ENCODE data around the gene TMEM238. TPM values are rescaled to one million over a fixed set of nuclear protein-coding genes. Genes with fewer than 3 reads are reported as not detected.

Gene TMEM238
- total RNA-seq, 4 donors from 2014 or later: 6.3 to 37.1 (median 29.3) TPM

DNA sequence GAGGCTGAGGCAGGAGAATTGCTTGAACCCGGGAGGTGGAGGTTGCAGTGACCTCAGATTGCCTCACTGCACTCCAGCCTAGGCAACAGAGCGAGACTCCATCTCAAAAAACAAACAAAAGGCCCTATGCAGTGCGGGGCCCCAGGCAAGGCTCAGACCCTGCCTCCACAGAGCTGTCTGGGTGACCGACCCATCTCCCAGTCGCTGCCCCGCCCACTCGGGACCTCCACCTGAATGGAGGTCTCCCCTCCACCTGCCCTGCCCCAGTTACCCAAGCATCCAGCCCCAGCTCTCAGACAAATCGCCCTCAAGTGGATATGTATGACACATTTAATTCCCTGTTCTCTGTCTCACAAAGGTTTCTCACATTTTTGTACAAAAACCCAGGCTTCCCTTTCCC lies 18.8 kb downstream of the TMEM238 start:
- Histone ChIP-seq H3K9me3 (no peaks in the 10 kb centered on the region), H3K27me3 (peaks cover 35% of the 10 kb centered on the region), H3K4me3 (no peak overlapping the region), H3K36me3 (no peaks in the 10 kb centered on the region), H3K4me1 (peaks cover 17% of the 10 kb centered on the region), H3K27ac (no peak overlapping the region)
- no peak for TF ChIP-seq POLR2AphosphoS5 (IDR thresholded peaks at IDR 0.05)
- TF ChIP-seq, protein P1, sequence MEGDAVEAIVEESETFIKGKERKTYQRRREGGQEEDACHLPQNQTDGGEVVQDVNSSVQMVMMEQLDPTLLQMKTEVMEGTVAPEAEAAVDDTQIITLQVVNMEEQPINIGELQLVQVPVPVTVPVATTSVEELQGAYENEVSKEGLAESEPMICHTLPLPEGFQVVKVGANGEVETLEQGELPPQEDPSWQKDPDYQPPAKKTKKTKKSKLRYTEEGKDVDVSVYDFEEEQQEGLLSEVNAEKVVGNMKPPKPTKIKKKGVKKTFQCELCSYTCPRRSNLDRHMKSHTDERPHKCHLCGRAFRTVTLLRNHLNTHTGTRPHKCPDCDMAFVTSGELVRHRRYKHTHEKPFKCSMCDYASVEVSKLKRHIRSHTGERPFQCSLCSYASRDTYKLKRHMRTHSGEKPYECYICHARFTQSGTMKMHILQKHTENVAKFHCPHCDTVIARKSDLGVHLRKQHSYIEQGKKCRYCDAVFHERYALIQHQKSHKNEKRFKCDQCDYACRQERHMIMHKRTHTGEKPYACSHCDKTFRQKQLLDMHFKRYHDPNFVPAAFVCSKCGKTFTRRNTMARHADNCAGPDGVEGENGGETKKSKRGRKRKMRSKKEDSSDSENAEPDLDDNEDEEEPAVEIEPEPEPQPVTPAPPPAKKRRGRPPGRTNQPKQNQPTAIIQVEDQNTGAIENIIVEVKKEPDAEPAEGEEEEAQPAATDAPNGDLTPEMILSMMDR (IDR thresholded peaks at IDR 0.05): no peak
- WGBS: 87% methylated on average over 8 of the region's 8 CpGs
- DNase-seq (ENCODE audit: low spot score in 2 of 2): no peak

DNA sequence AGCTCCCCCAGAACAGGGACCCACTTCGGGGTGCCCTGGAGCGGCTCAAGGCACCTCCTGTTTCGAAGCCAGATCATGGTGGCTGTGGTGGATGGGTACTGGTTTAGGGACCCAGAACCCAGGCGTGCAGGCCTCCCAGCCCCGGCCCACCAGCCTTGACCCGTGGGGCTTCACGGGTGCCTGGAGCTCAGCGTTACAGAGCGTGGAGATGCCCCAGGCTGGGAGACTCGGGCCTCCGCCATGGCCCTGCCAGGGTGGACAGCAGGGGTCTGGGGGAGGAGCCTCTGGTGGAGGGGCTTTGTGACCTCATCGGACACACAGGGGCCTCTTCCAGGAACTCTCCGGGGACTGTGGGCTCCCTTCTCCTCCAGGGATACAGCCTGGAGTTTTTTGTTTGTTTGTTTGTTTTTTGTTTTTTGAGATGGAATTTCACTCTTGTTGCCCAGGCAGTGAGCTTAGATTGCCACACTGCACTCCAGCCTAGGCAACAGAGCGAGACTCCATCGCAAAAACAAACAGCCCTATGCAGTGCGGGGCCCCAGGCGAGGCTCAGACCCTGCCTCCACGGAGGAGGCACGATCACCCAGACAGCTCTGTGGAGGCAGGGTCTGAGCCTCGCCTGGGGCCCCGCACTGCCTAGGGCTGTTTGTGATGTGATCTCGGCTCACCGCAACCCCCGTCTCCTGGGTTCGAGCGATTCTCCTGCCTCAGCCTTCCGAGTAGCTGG lies 20.9 kb downstream of the TMEM238 start, which contains the start of gene GARIN5B:
Gene GARIN5B, minus strand, starts transcription at position 271 of the 727 bp plus-strand sequence. Its CDS starts 194 bp downstream, at position 77.
- Histone ChIP-seq H3K27me3 (peaks cover 14% of the 10 kb centered on the region), H3K36me3 (no peaks in the 10 kb centered on the region), H3K27ac (no peak within 1 kb of the TSS), H3K4me1 (no peaks in the 10 kb centered on the region), H3K4me3 (no peak within 1 kb of the TSS), H3K9me3 (no peaks in the 10 kb centered on the region)
- no peak for DNase-seq (ENCODE audit: low spot score in 2 of 2)
- 86% methylated on average over 18 of the region's 27 CpGs for WGBS
- no peak for TF ChIP-seq EP300 (IDR thresholded peaks at IDR 0.05)
- TF ChIP-seq POLR2A (IDR thresholded peaks at IDR 0.05): no peak
- TF ChIP-seq, protein P1 (IDR thresholded peaks at IDR 0.05): no peak
- no peak for TF ChIP-seq POLR2AphosphoS5 (IDR thresholded peaks at IDR 0.05)

DNA sequence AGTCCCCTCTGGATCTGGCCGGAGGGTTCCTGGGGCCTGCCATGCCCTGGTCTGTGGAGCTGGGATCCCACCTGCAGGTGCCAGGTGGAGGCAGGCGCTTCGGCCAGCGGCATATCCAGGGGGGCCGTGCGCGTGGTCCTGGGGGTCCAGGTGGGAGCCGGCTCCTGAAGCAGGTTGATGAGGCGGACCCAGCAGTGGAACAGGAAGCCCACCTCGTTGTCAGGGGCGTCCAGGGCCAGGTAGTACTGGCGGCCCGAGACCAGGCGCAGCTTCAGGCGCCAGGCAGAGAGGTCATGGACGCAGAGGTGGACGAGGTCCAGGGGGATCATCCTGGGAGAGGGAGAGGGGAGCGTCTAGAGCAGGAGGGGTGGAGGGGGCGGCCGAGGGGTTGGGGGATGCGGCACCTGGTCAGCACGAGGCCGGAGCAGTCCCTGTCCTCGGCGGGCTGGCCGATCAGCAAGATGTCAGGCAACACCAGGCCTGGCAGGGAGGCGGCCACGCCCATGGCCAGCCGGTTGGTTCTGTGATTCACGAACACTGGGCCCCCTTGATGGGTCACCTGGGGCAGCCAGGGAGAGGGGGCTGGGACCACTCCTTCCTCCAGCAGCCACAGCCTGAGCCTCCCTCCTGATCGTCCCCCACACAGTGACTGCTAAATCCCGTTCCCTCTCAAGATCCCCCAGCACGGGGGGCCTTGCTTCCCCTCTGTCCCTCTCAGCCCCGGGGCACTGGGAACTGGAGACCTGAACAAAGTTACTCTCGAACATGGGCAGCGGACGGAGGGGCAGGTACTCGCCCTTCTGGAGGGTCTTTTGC lies 21.7 kb downstream of the TMEM238 start:
- Histone ChIP-seq H3K27me3 (peaks cover 8% of the 10 kb centered on the region), H3K9me3 (no peaks in the 10 kb centered on the region), H3K4me1 (no peaks in the 10 kb centered on the region), H3K36me3 (no peaks in the 10 kb centered on the region), H3K4me3 (no peak overlapping the region), H3K27ac (no peak overlapping the region)
- TF ChIP-seq POLR2AphosphoS5 (IDR thresholded peaks at IDR 0.05) (no peak), POLR2A (IDR thresholded peaks at IDR 0.05) (no peak), EP300 (IDR thresholded peaks at IDR 0.05) (no peak)
- TF ChIP-seq, protein P1 (IDR thresholded peaks at IDR 0.05): no peak
- 80% methylated on average over 22 of the region's 38 CpGs for WGBS
- no peak for DNase-seq (ENCODE audit: low spot score in 2 of 2)

DNA sequence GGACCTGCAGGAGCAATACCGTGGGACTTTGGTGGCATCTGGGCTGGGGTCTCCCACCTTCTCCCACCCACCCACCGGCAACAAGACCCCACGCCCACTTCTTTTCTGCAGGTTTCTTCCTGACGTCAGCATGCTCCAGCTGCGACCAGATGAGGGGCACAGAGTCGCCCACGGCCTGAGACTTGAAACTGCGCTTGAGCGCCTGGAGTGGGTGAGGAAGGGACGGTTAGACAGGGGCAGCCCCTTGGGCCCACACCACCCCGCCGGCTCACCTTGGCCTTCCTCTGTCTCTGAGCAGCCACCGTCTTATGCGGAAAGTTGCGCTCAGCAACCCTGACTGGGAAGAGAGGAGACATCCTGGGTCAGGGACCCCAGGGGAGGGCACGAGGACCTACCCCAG lies 23.2 kb downstream of the TMEM238 start:
- Histone ChIP-seq H3K9me3 (no peaks in the 10 kb centered on the region), H3K4me3 (no peak overlapping the region), H3K36me3 (no peaks in the 10 kb centered on the region), H3K4me1 (no peaks in the 10 kb centered on the region), H3K27ac (no peak overlapping the region), H3K27me3 (peaks cover 17% of the 10 kb centered on the region)
- WGBS: 90% methylated on average over 6 of the region's 16 CpGs
- DNase-seq (ENCODE audit: low spot score in 2 of 2): no peak
- TF ChIP-seq EP300 (IDR thresholded peaks at IDR 0.05): no peak
- TF ChIP-seq POLR2A (IDR thresholded peaks at IDR 0.05): no peak
- TF ChIP-seq POLR2AphosphoS5 (IDR thresholded peaks at IDR 0.05): no peak
- TF ChIP-seq, protein P1 (IDR thresholded peaks at IDR 0.05): no peak
